Measurements from ENCODE around the gene TRAF1. TPM values are rescaled to one million over a fixed set of nuclear protein-coding genes. Genes with fewer than 3 reads are reported as not detected.

The TRAF1 gene
- total RNA-seq, 1 experiment from 2014 or later: 1.4 TPM

DNA sequence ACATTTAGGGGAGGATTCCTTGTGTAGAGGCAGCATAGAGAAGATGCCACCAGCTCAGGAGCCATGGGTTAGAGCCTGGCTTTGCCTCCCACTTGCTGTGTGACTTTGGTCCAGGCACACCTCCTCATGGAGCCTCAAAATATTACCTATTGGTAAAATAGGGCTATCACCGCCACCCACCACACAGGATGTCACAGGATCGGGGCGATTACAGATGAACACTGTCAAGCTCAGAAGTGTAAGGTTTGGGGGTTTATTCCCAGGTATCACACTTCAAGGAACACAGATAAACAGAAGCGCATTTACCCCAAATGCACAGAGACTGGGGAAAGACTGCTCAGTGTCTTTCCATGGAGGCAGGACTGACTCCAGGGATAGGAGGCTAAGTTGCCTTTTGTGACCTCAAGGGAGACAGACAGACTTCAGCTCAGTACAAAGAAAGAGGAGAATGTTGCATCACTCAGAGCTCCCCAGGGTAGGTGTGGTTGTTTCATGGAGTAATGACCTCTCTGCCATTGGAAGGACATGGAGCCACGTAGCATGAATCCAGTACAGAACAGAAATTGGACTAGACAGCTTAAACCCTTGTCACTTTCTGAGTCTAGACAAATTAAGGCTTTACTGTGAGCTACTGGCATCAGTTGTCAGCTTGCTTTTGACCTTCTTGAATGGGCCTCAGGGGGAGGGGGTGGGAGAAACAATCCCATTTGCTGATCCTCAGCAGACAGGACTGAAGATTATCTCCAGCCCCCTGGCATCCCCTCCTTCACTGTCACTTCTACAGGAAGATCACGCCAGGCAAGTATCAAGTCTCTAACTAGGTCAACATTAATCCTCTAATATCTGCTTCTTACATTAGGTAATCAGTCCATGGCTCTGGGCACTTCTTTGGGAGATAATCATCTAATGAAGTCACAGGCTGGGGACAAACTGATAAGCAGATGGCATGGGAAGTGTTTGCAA, 6.5 kb downstream of the TRAF1 start:
- Histone ChIP-seq H3K18ac (ENCODE audit: insufficient read length, low read depth, low read length) (no peak overlapping the region), H3K23me2 (ENCODE audit: insufficient read length, low read depth, low read length, poor library complexity, severe bottlenecking) (no peaks in the 10 kb centered on the region), H4K5ac (ENCODE audit: insufficient read length, low read depth, low read length) (no peak overlapping the region), H3K27me3 (ENCODE audit: insufficient read depth, low read length) (no peaks in the 10 kb centered on the region), H3K79me2 (ENCODE audit: insufficient read depth, low read length) (no peaks in the 10 kb centered on the region), H3K14ac (ENCODE audit: insufficient read depth, low read length) (no peak overlapping the region), H3K9ac (ENCODE audit: extremely low read depth, insufficient read length, low read length) (no peak overlapping the region), H3K56ac (ENCODE audit: insufficient read length, low read depth, low read length) (no peak overlapping the region), H3K9me3 (ENCODE audit: control insufficient read depth, low read depth, low read length) (no peaks in the 10 kb centered on the region), H3T11ph (ENCODE audit: low read length) (no peak overlapping the region), H4K20me1 (ENCODE audit: control insufficient read depth, insufficient read depth, insufficient read length) (no peaks in the 10 kb centered on the region), H2BK12ac (ENCODE audit: insufficient read length, low read depth, low read length) (no peak overlapping the region), H2AFZ (ENCODE audit: low read length) (no peak overlapping the region), H3K27ac (ENCODE audit: insufficient read length, low read depth, low read length) (no peak overlapping the region), H3K79me1 (ENCODE audit: insufficient read depth, low read depth, low read length, poor library complexity, severe bottlenecking) (no peaks in the 10 kb centered on the region), H3K23ac (ENCODE audit: insufficient read length, low read depth, low read length) (no peak overlapping the region), H4K91ac (ENCODE audit: insufficient read length, low read depth, low read length) (no peak overlapping the region), H3K4ac (ENCODE audit: low read depth, low read length) (no peak overlapping the region), H2BK15ac (ENCODE audit: low read depth, low read length) (no peak overlapping the region), H2AK5ac (ENCODE audit: insufficient read length, low read length) (no peak overlapping the region), H3K4me2 (ENCODE audit: insufficient read depth, insufficient read length, low read length) (no peak overlapping the region), H2BK120ac (ENCODE audit: low read depth, low read length, poor library complexity, severe bottlenecking) (no peak overlapping the region), H2BK5ac (ENCODE audit: insufficient read length, low read length) (no peak overlapping the region), H3K4me1 (ENCODE audit: insufficient read depth, low read length) (peaks cover 3% of the 10 kb centered on the region; the same call in 1 of the 2 replicates), H2BK20ac (ENCODE audit: low read depth, low read length, poor library complexity, severe bottlenecking) (no peak overlapping the region), H4K8ac (replicated peaks; ENCODE audit: insufficient read length, low read depth, low read length) (no peak overlapping the region)
- H3K9me3 Mint-ChIP-seq: peaks cover 0 to 4% of the 10 kb centered on the region in 2 experiments; a peak in 1 of 5 replicates
- WGBS (ENCODE audit: extremely low coverage, insufficient read length, low lambda C conversion rate): no CpG with 5 or more reads among the region's 6 CpGs
- no peaks in the 10 kb centered on the region for H3K27me3 Mint-ChIP-seq (ENCODE audit: low read depth)
- H3K36me3 Mint-ChIP-seq (ENCODE audit: insufficient read depth in 1 of 3, low read depth in 3 of 3): peaks cover 0 to 6% (median 5%) of the 10 kb centered on the region in 3 experiments; a peak in 3 of 7 replicates
- H3K4me3 Mint-ChIP-seq: no peak overlapping the region
- H3K27ac Mint-ChIP-seq: peak overlapping the region in 1 of 3 experiments; percentile 20; a peak in 3 of 7 replicates
- DNase-seq: no peak
- TF ChIP-seq, protein P1, sequence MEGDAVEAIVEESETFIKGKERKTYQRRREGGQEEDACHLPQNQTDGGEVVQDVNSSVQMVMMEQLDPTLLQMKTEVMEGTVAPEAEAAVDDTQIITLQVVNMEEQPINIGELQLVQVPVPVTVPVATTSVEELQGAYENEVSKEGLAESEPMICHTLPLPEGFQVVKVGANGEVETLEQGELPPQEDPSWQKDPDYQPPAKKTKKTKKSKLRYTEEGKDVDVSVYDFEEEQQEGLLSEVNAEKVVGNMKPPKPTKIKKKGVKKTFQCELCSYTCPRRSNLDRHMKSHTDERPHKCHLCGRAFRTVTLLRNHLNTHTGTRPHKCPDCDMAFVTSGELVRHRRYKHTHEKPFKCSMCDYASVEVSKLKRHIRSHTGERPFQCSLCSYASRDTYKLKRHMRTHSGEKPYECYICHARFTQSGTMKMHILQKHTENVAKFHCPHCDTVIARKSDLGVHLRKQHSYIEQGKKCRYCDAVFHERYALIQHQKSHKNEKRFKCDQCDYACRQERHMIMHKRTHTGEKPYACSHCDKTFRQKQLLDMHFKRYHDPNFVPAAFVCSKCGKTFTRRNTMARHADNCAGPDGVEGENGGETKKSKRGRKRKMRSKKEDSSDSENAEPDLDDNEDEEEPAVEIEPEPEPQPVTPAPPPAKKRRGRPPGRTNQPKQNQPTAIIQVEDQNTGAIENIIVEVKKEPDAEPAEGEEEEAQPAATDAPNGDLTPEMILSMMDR (conservative IDR thresholded peaks at IDR 0.05): no peak
- peaks cover 36 to 55% of the 10 kb centered on the region in 2 experiments for H3K4me1 Mint-ChIP-seq
